Retinal pigment epithelial cell (primary cell): ENCODE results near the gene DRD2.

ENCODE experiments used
- DNase-seq: peaks from one replicate; pipeline ENCODE4 v3.0.0-alpha.2; 2010; ENCODE audit warnings: low read depth
- H3K4me3 ChIP-seq: 2 replicates; pipeline ENCODE4 v1.5.1; 2011; ENCODE audit warnings: mild to moderate bottlenecking, low read length, control low read depth, moderate library complexity
- TF ChIP-seq, protein P1 (sequence below): conservative IDR thresholded peaks from 2 replicates; pipeline ENCODE4 v1.5.1; 2011; ENCODE audit warnings: low read depth, low read length, control low read depth, inconsistent platforms

DRD2 gene

DNA sequence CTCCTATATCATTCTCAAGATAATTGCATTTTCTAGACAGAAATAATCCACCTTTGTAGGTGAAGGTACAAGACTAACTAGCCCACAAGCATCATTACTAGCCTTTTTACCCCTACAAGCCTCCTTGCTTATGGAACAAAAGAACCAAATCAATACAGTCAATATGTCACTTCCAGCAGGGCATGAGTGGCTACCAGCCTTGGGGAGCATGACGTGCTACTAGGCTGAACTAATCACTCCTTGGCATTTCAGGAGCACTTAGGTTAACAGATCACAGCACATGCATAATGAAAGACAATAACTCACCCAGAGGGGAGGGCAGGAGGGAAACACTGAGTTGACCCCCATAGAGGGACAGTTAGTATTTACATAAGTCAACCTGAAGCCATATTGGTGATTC is 2.7 kb downstream of the DRD2 start:
- TF ChIP-seq, protein P1, sequence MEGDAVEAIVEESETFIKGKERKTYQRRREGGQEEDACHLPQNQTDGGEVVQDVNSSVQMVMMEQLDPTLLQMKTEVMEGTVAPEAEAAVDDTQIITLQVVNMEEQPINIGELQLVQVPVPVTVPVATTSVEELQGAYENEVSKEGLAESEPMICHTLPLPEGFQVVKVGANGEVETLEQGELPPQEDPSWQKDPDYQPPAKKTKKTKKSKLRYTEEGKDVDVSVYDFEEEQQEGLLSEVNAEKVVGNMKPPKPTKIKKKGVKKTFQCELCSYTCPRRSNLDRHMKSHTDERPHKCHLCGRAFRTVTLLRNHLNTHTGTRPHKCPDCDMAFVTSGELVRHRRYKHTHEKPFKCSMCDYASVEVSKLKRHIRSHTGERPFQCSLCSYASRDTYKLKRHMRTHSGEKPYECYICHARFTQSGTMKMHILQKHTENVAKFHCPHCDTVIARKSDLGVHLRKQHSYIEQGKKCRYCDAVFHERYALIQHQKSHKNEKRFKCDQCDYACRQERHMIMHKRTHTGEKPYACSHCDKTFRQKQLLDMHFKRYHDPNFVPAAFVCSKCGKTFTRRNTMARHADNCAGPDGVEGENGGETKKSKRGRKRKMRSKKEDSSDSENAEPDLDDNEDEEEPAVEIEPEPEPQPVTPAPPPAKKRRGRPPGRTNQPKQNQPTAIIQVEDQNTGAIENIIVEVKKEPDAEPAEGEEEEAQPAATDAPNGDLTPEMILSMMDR = no peak
- H3K4me3 ChIP-seq = no peak overlapping the region
- no peak for DNase-seq

DNA sequence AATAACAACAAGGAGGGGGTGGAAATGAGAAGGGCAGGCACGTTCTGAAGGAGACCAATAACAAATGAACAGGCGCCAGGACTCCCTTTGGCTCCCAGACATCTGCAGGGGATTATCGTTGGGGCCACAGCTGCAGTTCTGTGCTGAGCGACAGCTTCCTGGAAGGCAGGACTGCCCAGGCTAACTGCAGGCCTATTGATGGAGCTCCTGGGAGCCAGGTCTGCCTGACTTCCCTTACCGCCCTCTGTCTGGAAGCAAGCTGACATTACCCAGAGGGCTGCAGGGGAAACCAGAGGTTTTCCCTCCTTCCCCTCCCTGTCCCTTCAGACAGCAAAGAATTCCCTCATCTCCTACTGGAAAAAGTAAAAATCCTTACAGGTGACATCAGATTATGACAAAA is 5.0 kb downstream of the DRD2 start:
- TF ChIP-seq, protein P1 = no peak
- H3K4me3 ChIP-seq = no peak overlapping the region
- DNase-seq = no peak

DNA sequence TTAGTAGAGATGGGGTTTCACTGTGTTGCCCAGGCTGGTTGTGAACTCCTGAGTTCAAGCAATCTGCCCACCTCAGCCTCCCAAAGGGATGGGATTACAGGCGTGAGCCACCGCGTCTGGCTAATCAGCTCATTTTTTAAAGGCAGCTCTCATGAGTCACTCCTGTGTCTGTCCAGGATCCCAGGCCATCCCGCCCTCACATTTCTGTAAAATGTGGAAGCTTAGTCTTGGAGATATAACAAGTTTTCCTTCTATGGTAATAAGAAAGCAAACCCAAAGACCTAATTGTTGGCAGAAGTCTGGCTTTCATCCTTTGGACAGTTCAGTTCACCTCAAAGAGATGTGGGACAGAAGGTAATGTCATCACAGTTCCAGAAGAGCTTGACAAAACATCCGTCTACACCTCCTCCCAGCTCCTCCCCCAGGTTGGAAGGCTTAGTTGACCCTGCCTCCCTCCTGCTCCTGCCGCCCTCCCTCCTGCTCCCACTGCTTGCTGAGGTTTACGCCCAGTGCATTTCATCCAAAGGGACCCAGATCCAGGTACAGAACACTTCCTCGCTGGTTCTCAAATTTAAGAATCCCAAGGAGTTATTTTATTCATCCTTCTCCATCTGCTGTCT is 6.4 kb downstream of the DRD2 start:
- TF ChIP-seq, protein P1 = no peak
- DNase-seq = no peak
- no peak overlapping the region for H3K4me3 ChIP-seq

DNA sequence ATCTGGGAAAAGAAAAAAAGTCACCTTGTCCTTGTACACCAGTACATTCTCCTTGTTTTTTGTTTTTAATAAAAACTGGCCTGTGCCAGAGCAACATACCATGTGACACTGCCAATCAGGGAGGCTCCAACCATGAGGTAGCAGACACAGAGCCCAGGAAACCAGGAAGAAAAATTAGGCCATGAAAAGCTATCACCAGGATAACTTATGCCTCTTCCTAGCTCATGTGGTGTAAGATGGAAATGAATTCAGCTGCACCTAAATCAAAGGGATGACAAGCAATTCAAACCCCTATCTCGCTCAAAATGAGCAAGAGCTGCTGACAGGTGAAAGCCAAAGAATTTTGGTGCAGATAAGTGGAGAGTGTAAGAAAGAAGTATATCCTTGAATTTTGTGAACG is 7.7 kb downstream of the DRD2 start:
- no peak overlapping the region for H3K4me3 ChIP-seq
- DNase-seq = no peak
- TF ChIP-seq, protein P1 = no peak

DNA sequence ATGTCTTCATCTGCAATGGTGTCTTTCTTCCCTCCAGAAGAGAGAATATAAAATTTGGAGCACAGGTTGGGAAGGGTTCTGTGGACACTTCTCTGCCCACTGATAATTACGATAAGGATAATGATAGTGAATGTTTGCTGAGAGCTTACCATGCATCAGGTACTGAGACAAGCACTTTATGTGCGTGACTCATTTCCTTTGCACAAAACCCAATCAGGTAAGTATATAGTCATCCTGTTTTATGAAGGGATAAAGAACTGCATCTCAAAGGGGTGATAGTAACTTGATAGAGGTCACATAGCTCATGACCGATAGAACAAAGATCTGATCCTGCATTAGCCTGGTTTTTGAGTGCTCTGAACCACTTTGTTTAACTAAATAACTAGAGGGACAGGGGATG is 9.4 kb downstream of the DRD2 start:
- DNase-seq = no peak
- no peak overlapping the region for H3K4me3 ChIP-seq
- TF ChIP-seq, protein P1 = no peak

DNA sequence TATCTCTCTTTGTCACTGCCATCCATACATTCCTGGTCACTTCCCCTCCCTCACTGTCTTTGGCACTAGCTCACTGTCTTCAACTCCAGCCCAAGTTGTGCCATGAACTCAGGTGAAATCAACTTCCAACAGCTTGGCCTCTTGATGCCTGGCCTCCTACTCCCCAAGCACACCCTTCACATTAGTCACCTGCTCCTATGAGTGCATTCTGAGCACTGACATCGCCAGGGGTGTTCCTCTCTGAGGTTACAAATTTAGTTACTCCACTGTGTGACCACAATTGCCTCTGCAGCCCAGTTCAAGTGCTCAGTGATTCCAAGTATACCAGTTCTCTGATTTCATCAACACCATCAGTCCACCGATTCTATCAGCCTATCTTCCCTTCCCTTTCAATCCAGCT is 10.8 kb downstream of the DRD2 start:
- DNase-seq = no peak
- TF ChIP-seq, protein P1 = no peak

DNA sequence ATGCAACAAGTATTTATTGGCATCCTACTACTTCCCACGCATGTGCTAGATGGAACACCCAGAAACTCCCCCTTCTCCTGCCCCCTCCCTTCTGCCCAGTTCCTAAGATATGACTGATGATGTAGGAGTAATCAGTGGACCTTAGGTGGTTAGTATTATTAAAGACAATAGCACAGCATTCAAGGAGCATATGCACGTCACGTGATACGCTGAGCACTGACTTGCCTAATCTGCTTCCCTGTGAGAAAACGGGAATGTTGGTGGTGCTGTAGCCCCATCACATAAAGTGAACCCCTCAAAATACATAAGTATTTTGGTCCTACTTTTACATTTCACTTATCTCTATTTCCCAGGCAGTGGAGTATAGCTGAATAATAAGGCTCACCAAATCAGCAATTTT is 12.4 kb downstream of the DRD2 start:
- no peak for DNase-seq

More for the DNA sequence above, 10.8 kb downstream of the DRD2 start:
- no peak overlapping the region for H3K4me3 ChIP-seq

More for the DNA sequence above, 12.4 kb downstream of the DRD2 start:
- TF ChIP-seq, protein P1 = no peak
- no peak overlapping the region for H3K4me3 ChIP-seq
